Astrocyte (in vitro differentiated cells and primary cell): ENCODE results near the gene LRCOL1. TPM values are rescaled to one million over a fixed set of nuclear protein-coding genes. Genes with fewer than 3 reads are reported as not detected.

ENCODE experiments used
- DNase-seq: peaks from one replicate; pipeline ENCODE4 v3.0.0-alpha.2; 2010; ENCODE audit warnings: low read depth
- FAIRE-seq: peaks from 2 replicates; lab custom pipeline; 2011; peaks lifted over from hg19 to GRCh38; lab: Jason Lieb, UNC
- H2AFZ ChIP-seq: 2 replicates; pipeline ENCODE4 v1.6.0; 2012; ENCODE audit warnings: low read depth, low read length, inconsistent platforms
- H3K27ac ChIP-seq: 2 replicates; pipeline ENCODE4 v1.5.1; 2011; ENCODE audit warnings: low read depth, low read length, inconsistent platforms
- H3K27me3 ChIP-seq: 2 replicates; pipeline ENCODE4 v1.6.0; 2011; ENCODE audit warnings: low read length, inconsistent platforms; ENCODE audit not compliant: insufficient read depth
- H3K36me3 ChIP-seq: 2 replicates; pipeline ENCODE4 v1.5.1; 2011; ENCODE audit warnings: low read length, inconsistent platforms; ENCODE audit not compliant: insufficient read depth
- H3K4me1 ChIP-seq: 2 replicates; pipeline ENCODE4 v1.5.1; 2011; ENCODE audit warnings: low read length, inconsistent platforms; ENCODE audit not compliant: insufficient read depth
- H3K4me2 ChIP-seq: 2 replicates; pipeline ENCODE4 v1.6.0; 2012; ENCODE audit warnings: low read length, inconsistent platforms
- H3K4me3 ChIP-seq: 2 replicates; pipeline ENCODE4 v1.5.1; 2011; ENCODE audit warnings: low read depth, mild to moderate bottlenecking, low read length, inconsistent platforms; ENCODE audit not compliant: insufficient read depth
- H3K79me2 ChIP-seq: 2 replicates; pipeline ENCODE4 v1.6.0; 2012; ENCODE audit warnings: mild to moderate bottlenecking, low read length, inconsistent platforms; ENCODE audit not compliant: insufficient read depth
- H3K9ac ChIP-seq: 2 replicates; pipeline ENCODE4 v1.6.0; 2012; ENCODE audit warnings: mild to moderate bottlenecking, low read length, inconsistent platforms
- H3K9me3 ChIP-seq: 2 replicates; pipeline ENCODE4 v1.5.1; 2012; ENCODE audit warnings: low read depth, mild to moderate bottlenecking, low read length, inconsistent platforms; ENCODE audit not compliant: insufficient read depth
- H4K20me1 ChIP-seq: 2 replicates; pipeline ENCODE4 v1.6.0; 2012; ENCODE audit warnings: low read length, inconsistent platforms; ENCODE audit not compliant: insufficient read depth
- H3K27ac Mint-ChIP-seq: one replicate; pipeline ENCODE4 v1.8.0; 2021; ENCODE audit warnings: mild to moderate bottlenecking, mixed read lengths; ENCODE audit not compliant: unreplicated experiment
- H3K27me3 Mint-ChIP-seq: one replicate; pipeline ENCODE4 v1.8.0; 2021; ENCODE audit warnings: low read depth, mixed read lengths; ENCODE audit not compliant: unreplicated experiment
- H3K36me3 Mint-ChIP-seq: one replicate; pipeline ENCODE4 v1.8.0; 2021; ENCODE audit warnings: low read depth, mixed read lengths; ENCODE audit not compliant: unreplicated experiment
- H3K4me1 Mint-ChIP-seq: one replicate; pipeline ENCODE4 v1.8.0; 2021; ENCODE audit warnings: low read depth, mixed read lengths; ENCODE audit not compliant: unreplicated experiment
- H3K4me3 Mint-ChIP-seq: one replicate; pipeline ENCODE4 v1.8.0; 2021; ENCODE audit warnings: mild to moderate bottlenecking, moderate library complexity, mixed read lengths; ENCODE audit not compliant: unreplicated experiment
- H3K9me3 Mint-ChIP-seq: one replicate; pipeline ENCODE4 v1.8.0; 2021; ENCODE audit warnings: mild to moderate bottlenecking, mixed read lengths; ENCODE audit not compliant: unreplicated experiment
- EZH2 ChIP-seq: IDR thresholded peaks from 2 replicates; pipeline ENCODE4 v1.6.1; 2012; ENCODE audit warnings: mild to moderate bottlenecking, low read length, inconsistent platforms; ENCODE audit not compliant: insufficient read depth
- total RNA-seq: library from RNA; stranded (reverse); gene quantifications from 2 replicates; pipeline ENCODE4 v1.2.1, GENCODE V29; 2021
- TF ChIP-seq, protein P1 (sequence below): IDR thresholded peaks from 2 replicates; pipeline ENCODE4 v1.5.1; 2011; ENCODE audit warnings: low read depth, mild to moderate bottlenecking, inconsistent platforms, low read length, moderate library complexity; ENCODE audit not compliant: insufficient read depth

Gene LRCOL1
- total RNA-seq, 1 donor from 2014 or later, result not detected

DNA sequence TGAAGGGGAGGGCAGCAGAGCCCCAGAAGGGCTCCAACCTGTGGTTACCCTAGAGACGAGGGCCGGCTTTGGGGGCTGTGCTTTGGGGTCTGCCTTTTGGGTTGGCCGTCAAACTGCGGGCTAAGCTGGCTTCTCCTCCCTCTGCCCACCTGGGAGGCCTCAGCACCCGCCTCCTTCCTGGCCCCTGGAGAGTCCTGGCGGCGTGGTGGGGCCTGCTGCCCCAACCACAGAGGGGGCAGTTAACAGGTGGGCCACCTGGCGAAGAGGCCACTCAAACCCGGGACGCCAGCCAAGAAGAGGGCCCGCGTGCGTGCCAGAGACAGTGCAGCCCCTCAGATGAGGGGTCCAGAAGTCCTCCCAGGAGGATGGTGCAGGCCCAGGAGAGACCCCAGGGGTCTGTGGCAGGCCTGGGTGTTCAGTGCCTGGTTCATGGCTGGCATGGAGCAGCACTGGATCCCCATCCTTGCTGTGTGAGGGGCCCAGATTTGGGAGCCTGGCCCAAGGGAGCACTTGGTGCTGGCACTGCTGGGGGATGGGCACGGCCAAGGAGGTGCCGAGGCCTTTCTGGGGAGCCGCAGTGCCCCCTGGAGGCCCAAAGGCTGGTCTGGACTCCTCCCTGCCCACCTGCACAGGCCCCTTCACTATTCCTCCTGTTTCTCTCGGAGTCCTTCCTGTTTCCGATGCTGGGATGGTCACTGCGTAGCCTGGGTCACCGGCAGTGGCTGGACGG, 48.8 kb downstream of the LRCOL1 start:
- Histone ChIP-seq H3K9ac (no peak overlapping the region), H3K9me3 (no peaks in the 10 kb centered on the region), H3K27ac (no peak overlapping the region), H3K4me1 (peaks cover 8% of the 10 kb centered on the region), H3K36me3 (no peaks in the 10 kb centered on the region), H3K27me3 (no peaks in the 10 kb centered on the region), H3K4me3 (no peak overlapping the region), H3K79me2 (peaks cover 30% of the 10 kb centered on the region), H3K4me2 (peak overlapping the region; percentile 89), H2AFZ (no peak overlapping the region), H4K20me1 (peaks cover 45% of the 10 kb centered on the region)
- TF ChIP-seq EZH2, result no peak
- TF ChIP-seq, protein P1, sequence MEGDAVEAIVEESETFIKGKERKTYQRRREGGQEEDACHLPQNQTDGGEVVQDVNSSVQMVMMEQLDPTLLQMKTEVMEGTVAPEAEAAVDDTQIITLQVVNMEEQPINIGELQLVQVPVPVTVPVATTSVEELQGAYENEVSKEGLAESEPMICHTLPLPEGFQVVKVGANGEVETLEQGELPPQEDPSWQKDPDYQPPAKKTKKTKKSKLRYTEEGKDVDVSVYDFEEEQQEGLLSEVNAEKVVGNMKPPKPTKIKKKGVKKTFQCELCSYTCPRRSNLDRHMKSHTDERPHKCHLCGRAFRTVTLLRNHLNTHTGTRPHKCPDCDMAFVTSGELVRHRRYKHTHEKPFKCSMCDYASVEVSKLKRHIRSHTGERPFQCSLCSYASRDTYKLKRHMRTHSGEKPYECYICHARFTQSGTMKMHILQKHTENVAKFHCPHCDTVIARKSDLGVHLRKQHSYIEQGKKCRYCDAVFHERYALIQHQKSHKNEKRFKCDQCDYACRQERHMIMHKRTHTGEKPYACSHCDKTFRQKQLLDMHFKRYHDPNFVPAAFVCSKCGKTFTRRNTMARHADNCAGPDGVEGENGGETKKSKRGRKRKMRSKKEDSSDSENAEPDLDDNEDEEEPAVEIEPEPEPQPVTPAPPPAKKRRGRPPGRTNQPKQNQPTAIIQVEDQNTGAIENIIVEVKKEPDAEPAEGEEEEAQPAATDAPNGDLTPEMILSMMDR, result peak; percentile 10
- H3K4me3 Mint-ChIP-seq, result peak overlapping the region; percentile 74
- no peaks in the 10 kb centered on the region for H3K4me1 Mint-ChIP-seq
- H3K36me3 Mint-ChIP-seq, result peaks cover 1% of the 10 kb centered on the region
- H3K27me3 Mint-ChIP-seq, result no peaks in the 10 kb centered on the region
- DNase-seq (no peak), FAIRE-seq (no peak)
- no peak overlapping the region for H3K27ac Mint-ChIP-seq
- H3K9me3 Mint-ChIP-seq, result no peaks in the 10 kb centered on the region

DNA sequence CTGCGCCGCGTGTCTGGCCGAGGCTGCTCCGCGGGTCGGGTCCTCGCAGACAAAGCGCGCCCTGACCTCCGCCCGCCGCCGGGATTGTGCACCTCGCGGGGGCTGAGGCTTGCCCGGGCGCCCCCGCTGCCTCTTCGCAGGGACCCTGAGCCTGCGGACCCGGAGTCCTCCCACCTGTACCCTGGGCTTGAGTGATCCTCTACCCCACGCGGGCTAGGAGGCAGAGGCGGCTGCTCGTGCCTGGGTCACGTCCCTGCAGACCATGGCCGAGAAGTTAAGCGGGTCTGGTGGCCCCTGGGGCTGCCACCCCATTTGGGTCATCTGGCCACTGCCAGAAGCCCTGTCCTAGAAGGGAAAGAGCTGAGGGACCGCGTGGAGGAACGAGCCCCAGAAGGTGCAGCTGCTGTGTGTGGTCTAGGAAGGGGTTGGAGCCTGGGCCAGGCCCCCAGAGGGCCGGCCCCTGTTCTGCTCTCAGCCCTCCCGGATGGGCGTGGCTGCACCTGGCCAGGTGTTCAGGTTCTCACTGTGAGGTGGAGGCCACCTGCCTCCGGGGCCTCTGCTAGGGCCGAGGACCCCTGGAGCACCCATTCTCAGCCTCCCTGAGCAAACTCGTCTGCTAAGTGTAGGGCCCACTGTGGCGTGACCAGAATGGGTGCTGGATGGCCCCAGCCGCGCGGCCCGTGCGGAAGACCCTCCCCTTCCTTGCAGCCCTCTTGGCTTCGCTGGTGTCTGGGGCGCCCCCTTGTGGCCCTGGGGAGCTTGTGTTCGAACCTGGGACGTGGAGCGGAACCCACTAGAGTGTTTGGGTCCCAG, 49.6 kb downstream of the LRCOL1 start:
- no peaks in the 10 kb centered on the region for H3K27me3 ChIP-seq
- no peaks in the 10 kb centered on the region for H3K9me3 Mint-ChIP-seq
- no peak for DNase-seq
- H3K36me3 Mint-ChIP-seq, result peaks cover 1% of the 10 kb centered on the region
- H3K4me1 Mint-ChIP-seq, result no peaks in the 10 kb centered on the region
- peak overlapping the region; percentile 52 for H3K4me3 ChIP-seq
- no peak overlapping the region for H3K27ac ChIP-seq
- TF ChIP-seq, protein P1, result peak; percentile 48
- TF ChIP-seq EZH2, result no peak
- H3K27ac Mint-ChIP-seq, result no peak overlapping the region
- H3K36me3 ChIP-seq, result no peaks in the 10 kb centered on the region
- FAIRE-seq, result no peak
- H3K27me3 Mint-ChIP-seq, result peaks cover 3% of the 10 kb centered on the region
- peaks cover 8% of the 10 kb centered on the region for H3K4me1 ChIP-seq
- peaks cover 37% of the 10 kb centered on the region for H4K20me1 ChIP-seq
- H3K9me3 ChIP-seq, result no peaks in the 10 kb centered on the region
- H2AFZ ChIP-seq, result peak overlapping the region; percentile 18
- H3K9ac ChIP-seq, result peak overlapping the region; percentile 58
- H3K4me2 ChIP-seq, result peak overlapping the region; percentile 89
- H3K79me2 ChIP-seq, result peaks cover 28% of the 10 kb centered on the region
- peak overlapping the region; percentile 83 for H3K4me3 Mint-ChIP-seq
